ENCODE measurements around the gene MORC4.
"Not testable (repeated sequence)": the region's sequence is repeated elsewhere in the genome, so short reads cannot be mapped to it uniquely, and the experiment has no call there.

MORC4 gene

DNA sequence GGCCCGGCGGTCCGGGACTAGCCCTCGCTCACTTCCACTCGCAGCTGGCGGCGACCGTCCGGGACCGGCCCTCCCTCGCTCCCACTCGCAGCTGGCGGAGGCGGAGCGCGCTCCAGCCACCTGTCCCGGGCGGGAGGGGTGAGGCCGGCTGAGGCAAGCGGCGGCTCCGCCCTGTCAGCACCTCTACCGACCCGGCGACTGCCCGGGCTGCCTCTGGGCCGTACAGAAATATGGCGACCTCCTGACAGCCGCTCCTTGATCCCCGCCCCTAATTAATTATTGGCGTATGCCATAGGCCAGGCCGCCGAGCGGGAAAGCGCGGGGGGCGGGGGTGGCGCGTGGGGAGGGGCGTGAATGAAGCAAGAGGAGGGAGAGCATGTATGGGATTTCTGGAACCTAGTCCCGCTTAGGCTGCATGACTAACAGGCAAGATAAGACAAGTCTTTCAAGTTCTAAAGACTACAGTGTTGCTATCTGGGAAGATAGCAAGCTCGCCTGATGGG is at the start of gene MORC4:
MORC4 (minus strand) TSS at position 200 of the 503 bp plus-strand sequence. CDS start 243 bp downstream, outside the sequence.
- peak; percentile 60 for DNase-seq

GRCh38 chrX:107047622-107048021 is 47.6 kb upstream of the MORC4 start:
- no peak for DNase-seq

DNA sequence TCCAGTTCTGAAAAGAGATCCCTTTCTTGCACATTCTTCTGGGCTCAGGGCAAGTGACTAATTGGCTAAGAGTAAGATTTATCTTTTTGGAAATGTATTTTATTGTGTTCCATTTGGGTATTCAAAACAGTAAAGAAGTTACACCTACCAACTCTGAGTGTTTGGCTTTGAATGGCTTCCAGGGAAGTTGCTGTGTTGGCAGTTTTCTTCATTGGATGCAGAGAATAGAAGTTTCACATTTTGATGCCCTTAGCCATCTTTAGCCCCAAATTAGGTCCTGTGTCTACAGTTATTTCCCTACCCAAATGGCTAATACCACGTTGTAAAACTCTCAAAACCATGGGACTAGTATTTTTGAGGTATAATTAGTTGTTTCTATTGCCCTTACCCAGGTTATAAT is 29.7 kb upstream of the MORC4 start:
- no peak for DNase-seq

GRCh38 chrX:107025545-107025944 is 25.5 kb upstream of the MORC4 start:
- DNase-seq: no peak

DNA sequence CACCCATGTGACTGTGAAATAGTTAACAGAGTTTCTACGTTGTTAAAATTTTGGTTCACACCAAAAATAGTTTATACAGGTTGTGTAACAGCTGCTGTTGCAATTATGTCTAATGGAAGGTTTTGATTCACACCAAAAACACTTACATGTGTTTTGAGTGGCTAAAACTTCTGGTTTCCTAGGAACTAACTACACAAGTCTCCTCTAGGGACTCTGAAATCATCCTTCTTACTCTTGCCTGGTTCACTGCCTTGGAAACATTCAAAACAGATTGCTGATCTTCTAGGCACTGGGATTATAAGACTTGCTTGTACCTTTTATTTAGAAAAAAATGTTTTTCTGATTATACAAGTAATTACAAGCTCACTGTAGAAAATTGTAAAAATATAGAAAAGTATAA is 14.9 kb upstream of the MORC4 start:
- no peak for DNase-seq

GRCh38 chrX:107008034-107008433 is 8.0 kb upstream of the MORC4 start:
- DNase-seq: no peak

DNA sequence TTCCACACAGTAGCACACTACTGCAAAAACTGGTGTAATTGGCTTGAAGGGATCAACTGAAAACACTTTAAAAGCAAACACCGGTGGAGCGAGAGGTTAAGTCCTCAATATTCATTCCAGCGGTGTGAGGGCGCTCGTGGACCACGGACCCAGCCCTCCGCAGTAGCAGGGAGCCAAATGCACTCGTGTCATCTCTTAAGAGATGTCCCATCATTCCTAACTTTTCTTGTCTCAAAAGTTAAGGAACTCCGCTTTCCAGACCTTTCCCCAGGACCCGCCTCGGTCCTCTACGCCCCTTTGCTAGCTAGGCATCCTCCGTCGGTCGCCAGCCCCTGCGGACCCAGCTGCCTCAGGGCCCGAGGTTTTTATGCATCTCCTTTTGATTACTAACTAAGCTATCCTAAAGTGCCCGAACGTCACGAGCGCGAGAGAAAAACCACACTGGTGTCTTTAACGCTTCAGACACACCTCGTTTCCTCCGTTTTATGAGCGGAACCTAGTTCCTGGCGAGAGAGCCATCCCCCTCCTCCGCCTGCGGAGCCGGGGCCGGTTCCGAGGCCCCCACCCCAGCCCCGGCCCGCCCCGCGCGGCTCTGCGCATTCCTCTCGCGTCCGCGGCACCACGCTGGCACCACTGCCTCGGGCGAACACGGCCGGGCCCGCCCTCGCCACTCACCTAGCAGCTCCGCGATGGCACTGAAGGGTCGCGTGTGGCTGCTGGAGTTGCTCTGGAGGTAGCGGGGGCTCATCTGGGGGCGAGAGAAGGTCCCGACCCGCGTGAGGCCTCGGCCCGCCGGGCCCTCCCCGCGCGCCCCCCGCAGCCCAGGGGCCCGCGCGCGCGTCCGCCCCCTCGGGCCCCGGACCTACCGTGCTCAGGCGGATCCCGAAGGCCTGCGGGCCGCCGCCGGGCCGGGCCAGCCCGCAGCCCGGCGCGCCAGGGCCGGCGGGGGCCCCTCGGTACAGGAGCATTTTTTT is 723 bp downstream of the MORC4 start:
- peak; percentile 3 for DNase-seq

GRCh38 chrX:106997611-106998010 is 2.4 kb downstream of the MORC4 start:
- DNase-seq: no peak

DNA sequence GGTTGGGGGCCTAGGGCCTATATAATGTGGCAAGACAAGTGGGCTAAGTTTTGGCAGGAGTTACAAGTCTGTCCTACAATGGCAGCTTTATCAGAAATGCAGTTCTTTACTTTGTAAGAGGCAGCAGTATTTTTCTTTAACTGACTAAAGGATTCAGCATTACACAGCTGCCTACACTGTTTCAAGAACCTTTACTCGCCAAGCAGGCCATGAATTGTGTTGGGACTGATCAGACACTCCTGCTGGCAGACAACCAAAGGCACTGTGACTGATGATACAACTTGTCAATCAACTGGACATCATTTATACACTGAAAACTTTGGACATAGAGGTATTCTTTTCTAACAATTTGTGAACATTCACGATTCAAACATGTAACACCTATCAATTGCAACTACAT is 4.3 kb downstream of the MORC4 start:
- DNase-seq: no peak

DNA sequence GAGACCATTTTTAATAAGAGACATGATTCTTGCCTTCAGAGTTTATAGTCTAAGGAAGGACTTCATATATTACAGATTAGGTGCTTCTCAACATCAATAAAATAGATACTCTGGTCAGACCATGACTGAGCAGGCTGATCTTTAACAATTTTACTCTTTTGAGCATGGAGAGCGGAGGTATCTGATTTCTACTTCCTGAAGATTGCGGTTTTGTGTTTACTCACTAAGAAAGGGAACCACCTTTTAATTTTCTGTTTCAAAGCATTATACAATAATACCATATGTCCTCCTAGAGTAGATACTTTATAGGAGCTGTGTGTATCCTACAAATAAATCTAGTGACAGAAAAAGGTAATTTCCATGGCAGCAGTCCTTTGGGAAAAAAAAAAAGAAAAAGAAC is 12.5 kb downstream of the MORC4 start:
- DNase-seq: no peak

DNA sequence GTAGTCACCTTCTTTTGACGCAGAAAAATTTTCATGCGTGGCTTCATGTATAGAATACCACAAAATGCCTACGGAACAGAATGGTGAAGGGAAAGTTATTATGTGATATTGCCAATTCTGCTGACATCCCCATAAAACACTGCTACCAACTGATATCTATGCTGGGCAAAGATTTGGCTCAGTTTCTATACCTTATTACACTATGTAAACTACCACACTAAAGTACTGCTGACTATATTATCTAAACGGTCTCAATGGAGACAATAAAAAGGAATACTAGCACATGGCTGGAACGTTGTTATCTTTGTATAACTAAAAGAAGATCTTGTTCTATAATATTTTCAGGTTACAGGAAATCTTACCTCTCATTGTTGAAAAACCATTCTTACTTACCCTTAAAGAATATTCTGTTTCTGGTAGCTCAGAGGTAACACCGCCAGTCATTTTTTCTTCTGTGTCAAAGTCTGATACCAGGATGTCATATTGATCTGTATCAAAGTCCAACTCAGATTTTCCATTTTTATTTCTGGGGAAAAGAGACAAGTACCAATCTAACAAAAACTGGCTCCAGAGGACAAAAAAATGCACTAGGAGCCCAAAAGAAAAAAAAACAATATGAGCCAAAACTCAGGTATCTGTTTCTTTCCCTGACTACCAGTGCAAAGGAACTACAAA is 18.9 kb downstream of the MORC4 start:
- no peak for DNase-seq

GRCh38 chrX:106976416-106976815 is 23.6 kb downstream of the MORC4 start:
- DNase-seq: no peak

GRCh38 chrX:106973433-106974149 is 26.4 kb downstream of the MORC4 start:
- no peak for DNase-seq

DNA sequence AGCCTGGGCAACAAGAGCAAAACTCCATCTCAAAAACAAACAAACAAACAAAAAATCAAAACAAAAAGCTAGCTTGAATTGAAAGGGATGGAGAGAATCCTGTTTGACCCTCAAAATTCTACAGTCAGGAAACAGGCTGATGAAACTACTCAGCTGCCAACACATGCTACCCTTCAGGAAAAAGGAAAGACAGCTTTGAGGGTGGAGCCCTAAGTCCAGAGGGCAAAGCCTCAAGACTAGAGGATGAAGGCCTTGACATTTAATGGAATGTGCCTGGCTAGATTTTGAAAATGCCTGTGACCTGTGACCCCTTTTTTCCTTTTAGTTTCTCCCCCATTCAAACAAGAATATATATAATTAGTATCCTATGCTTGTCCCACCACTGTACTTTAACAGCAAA is 27.1 kb downstream of the MORC4 start:
- no peak for DNase-seq

DNA sequence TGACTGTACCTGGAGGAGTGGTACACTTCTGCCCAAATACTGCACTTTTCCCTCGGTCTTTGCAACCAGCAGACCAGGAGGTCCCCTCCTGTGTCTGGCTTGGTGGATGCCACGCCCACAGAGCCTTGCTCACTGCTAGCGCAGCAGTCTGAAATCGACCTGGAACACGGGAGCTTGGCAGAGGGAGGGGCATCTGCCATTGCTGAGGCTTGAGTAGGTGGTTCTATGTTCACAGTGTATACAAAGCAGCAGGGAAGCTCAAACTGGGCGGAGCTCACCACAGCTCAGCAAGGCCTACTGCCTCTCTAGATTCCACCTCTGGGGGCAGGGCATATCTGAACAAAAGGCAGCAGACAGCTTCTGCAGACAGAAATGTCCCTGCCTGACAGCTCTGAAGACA is 33.5 kb downstream of the MORC4 start:
- DNase-seq: not testable (repeated sequence)

GRCh38 chrX:106964290-106964689 is 35.7 kb downstream of the MORC4 start:
- no peak for DNase-seq

GRCh38 chrX:106963111-106963510 is 36.9 kb downstream of the MORC4 start:
- no peak for DNase-seq

DNA sequence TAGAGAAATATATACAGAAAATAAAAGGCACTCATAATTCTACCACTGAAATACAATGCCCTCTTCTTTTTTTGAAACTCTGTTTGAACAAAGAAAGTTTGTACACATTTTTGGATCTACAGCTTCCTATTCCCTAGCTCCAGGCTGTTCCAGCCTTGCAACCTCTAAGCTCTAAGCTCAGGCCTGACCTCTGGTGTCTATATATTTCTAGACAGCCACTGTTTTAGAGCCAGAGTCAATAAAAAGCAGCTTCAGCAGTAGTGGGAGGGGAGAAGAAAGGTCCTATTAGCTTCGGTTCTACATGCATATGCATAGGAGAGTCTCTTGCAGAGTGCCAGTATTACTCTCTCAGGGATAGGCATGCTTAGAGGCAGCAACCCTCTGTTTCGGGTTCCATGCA is 40.1 kb downstream of the MORC4 start:
- no peak for DNase-seq

DNA sequence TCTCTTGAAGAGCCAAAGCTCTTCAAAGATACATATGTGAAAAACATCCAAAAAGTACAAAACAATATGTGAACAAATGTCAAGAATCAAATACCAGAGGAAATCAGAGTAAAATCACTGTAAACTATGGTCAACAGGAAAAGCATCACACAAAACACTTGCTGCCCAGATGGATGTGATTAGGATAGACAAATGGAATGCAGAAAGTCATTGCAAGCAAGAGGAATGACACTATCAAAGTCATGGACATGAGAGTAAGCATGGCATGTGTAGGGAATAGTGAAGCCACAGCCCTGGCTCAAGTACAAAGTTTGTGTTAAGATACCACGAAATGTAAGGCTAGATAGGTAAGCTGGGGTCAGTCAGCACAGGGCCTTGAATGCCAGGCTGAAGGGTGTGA is 42.2 kb downstream of the MORC4 start:
- no peak for DNase-seq

DNA sequence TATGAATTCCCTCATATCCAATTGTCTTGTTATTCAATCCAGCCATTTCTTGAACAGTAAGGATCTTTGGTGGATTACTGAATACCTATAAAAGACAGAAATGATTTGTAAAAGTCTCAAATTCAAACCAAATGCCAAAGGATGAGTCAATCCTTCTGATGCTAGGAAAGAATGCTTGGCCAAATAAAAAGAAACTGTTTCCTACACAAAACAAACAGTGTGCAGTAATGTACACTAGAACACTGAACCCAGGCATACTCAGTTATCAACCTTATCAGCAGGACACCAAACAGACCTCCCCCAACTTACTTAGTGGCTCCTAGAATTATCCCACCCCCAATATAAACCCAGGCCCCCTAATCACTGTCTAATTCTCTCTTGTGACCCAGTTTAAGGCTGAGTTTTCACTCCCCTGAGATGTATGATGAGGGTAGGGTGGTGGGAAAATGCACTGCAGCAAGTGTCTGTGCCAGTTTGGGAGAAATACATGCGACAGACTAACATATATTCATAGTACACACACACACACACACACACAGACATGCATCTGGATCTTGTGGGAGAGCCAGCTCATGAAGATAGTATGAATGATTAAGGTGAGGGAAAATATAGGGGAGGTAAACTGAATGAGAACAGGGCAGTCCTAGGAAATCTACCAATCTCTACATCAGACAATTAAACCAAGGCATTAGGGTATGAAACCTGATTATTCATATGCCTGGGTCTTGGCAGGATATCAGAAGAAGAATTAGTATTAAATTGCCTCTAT is 44.8 kb downstream of the MORC4 start:
- DNase-seq: no peak

GRCh38 chrX:106954041-106954440 is 46.0 kb downstream of the MORC4 start:
- no peak for DNase-seq

GRCh38 chrX:106952988-106953387 is 47.0 kb downstream of the MORC4 start:
- no peak for DNase-seq

GRCh38 chrX:106952538-106952937 is 47.5 kb downstream of the MORC4 start:
- DNase-seq: no peak
